HepG2 (cell line): Measurements from ENCODE around the gene CD300C.

Experiments used
- MAFF ChIP-seq: IDR thresholded peaks from 2 replicates; pipeline ENCODE4 v1.6.1; 2011; ENCODE audit warnings: low read depth, low read length, improper control_type of control experiment
- ZBTB21 ChIP-seq: sonication (generic); formaldehyde crosslinking; IDR thresholded peaks from 2 replicates; pipeline ENCODE4 v1.4.0; 2020; ENCODE audit warnings: missing genetic modification reagents
- TF ChIP-seq, protein P1 (sequence below): IDR thresholded peaks from 2 replicates; pipeline ENCODE4 v1.6.1; 2016
- TF ChIP-seq, protein P2 (sequence below): sonication (generic); formaldehyde crosslinking; IDR thresholded peaks from 2 replicates; pipeline ENCODE4 v1.4.0; 2020; ENCODE audit warnings: missing genetic modification reagents, mild to moderate bottlenecking, borderline replicate concordance

- TF ChIP-seq MAFF (no peak), ZBTB21 (CRISPR knock-in tag) (no peak)
- TF ChIP-seq, protein P1, sequence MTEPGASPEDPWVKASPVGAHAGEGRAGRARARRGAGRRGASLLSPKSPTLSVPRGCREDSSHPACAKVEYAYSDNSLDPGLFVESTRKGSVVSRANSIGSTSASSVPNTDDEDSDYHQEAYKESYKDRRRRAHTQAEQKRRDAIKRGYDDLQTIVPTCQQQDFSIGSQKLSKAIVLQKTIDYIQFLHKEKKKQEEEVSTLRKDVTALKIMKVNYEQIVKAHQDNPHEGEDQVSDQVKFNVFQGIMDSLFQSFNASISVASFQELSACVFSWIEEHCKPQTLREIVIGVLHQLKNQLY, result no peak
- TF ChIP-seq, protein P2, sequence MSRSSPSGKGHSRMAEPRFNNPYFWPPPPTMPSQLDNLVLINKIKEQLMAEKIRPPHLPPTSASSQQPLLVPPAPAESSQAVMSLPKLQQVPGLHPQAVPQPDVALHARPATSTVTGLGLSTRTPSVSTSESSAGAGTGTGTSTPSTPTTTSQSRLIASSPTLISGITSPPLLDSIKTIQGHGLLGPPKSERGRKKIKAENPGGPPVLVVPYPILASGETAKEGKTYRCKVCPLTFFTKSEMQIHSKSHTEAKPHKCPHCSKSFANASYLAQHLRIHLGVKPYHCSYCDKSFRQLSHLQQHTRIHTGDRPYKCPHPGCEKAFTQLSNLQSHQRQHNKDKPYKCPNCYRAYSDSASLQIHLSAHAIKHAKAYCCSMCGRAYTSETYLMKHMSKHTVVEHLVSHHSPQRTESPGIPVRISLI (CRISPR knock-in tag), result no peak
Measured at GRCh38 chr17:74523308-74523707, 22.6 kb downstream of the CD300C start.
